HuH-7 (cell line): ENCODE measurements around the gene SLC35F2.
"Not testable (repeated sequence)": the region's sequence is repeated elsewhere in the genome, so short reads cannot be mapped to it uniquely, and the experiment has no call there.

Experiments
- DNase-seq: peaks from one replicate; pipeline ENCODE4 v3.0.0; 2011; ENCODE audit warnings: low spot score

SLC35F2 gene

DNA sequence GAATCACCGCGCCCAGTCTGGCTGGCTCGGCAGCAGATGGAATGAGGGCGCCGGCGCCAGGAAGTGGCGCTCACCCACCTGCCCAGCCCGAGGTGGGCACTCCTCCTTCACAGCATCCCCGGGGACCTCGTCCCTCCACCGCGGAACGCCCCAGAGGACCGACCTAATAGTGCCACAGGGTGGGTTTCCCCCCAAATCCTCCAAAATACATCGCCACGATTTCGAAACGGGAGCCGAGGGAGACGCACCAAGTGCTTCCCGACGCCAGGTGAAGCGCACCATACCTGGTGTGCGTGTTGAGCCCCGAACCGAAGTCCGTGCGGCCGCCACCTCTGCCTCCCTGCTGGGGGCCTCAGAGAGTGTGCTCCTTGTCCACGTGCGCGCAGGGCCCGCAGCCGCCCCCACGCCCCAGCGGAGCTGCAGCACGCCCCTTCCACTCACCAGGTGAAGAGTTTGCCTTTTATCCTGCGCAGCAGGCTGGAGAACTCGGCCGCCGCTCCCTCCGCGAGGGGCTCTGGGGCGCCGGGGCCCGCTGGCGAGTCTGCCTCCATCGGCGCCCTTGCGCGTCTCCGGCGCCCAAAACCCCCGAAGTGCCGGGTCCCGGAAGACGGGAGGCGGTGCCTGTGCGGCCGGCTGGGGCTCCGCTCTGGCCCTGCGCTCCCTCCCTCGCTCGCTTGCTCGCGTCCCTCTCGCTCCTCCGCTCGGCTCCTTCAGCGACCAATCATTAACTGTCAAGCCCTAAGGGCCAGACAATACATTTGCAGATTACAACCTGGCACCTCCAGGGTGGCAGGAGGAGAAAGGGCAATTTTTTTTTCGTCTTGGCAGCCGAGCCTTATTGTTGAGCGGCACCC is at the start of gene SLC35F2:
TSS of gene SLC35F2 (minus strand) at position 571 of the 854 bp plus-strand sequence. CDS start at position 551, 20 bp downstream.
- no peak for DNase-seq

DNA sequence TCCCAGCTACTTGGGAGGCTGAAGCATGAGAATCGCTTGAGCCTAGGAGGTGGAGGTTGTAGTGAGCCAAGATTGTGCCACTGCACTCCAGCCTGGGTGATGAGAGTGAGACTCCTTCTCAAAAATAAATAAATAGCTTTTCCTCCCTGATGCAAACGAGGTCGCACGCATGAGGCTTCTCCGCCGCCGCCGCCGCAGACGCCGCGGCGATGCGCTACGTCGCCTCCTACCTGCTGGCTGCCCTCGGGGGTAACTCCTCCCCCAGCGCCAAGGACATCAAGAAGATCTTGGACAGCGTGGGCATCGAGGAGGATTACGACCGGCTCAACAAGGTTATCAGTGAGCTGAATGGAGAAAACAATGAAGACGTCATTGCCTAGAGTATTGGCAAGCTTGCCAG is 49.6 kb upstream of the SLC35F2 start:
- no peak for DNase-seq

DNA sequence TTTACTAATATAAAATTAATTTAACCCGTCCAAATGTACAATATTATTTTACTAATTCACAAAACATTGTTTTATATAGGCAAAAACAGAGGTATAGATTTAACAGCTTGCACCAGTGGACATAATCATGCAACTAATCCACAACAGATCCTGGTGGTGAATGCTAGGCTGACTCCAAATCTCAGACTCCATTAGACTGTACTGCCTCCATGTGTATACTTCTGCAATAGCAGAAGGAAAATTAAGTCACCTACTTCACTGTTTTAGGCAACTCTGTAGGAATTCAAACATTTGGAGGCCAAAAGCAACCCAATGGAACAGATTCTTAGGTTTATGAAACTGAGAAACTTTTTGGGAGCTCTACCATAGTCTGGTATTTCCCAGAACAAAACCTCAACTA is 39.7 kb upstream of the SLC35F2 start:
- peak; percentile 17 for DNase-seq

GRCh38 chr11:107882095-107882820 is 23.7 kb upstream of the SLC35F2 start:
- DNase-seq: no peak

DNA sequence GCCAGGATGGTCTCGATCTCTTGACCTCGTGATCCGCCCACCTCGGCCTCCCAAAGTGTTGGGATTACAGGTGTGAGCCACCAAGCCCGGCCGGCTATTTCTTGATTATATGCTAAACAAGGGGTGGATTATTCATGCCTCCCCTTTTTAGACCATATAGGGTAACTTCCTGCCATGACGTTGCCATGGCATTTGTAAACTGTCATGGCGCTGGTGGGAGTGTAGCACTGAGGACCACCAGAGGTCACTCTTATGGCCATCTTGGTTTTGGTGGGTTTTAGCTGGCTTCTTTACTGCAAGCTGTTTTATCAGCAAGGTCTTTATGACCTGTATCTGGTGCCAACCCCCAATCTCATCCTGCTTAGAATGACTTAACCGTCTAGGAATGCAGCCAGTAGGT is 22.9 kb upstream of the SLC35F2 start:
- DNase-seq: not testable (repeated sequence)

GRCh38 chr11:107876141-107876540 is 17.6 kb upstream of the SLC35F2 start:
- no peak for DNase-seq

DNA sequence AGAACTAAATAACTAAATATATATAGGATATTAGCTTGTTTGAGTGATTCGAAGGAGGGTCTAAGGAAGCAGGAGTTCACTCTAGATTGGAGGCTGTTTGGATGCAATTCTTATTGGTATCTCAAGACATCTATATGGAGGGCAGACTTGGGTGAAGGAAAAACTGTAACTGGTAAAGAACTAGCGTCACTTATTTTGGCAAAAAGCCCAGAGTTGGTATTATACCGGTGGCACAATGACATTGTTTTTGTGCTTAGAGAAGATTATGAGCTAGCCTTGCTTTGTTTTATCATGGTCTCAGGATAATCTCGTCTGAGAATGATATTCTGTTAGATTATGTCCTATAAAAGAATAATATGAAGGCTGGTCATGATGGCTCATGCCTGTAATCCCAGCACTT is 6.0 kb upstream of the SLC35F2 start:
- DNase-seq: no peak

DNA sequence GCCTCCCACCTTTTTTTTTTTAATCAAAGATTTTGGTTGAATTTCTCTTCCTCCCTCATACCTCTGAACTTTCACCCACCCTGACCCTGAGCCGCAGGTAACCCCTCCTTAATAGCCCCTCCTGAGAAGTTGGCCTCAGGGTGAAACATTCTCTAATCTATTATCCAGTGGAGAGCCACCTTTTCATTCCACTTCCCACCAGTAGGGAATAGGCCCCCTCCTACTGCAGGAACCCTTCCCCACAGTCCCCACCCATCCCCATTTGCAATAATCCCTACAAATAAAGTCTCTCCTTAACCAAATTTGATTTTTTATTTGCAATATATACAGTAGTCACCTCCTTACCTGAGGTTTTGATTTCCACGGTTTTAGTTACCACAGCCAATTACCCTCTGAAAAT is 2.1 kb upstream of the SLC35F2 start:
- DNase-seq: no peak

GRCh38 chr11:107860240-107860620 is 1.6 kb upstream of the SLC35F2 start:
- DNase-seq: not testable (repeated sequence)

DNA sequence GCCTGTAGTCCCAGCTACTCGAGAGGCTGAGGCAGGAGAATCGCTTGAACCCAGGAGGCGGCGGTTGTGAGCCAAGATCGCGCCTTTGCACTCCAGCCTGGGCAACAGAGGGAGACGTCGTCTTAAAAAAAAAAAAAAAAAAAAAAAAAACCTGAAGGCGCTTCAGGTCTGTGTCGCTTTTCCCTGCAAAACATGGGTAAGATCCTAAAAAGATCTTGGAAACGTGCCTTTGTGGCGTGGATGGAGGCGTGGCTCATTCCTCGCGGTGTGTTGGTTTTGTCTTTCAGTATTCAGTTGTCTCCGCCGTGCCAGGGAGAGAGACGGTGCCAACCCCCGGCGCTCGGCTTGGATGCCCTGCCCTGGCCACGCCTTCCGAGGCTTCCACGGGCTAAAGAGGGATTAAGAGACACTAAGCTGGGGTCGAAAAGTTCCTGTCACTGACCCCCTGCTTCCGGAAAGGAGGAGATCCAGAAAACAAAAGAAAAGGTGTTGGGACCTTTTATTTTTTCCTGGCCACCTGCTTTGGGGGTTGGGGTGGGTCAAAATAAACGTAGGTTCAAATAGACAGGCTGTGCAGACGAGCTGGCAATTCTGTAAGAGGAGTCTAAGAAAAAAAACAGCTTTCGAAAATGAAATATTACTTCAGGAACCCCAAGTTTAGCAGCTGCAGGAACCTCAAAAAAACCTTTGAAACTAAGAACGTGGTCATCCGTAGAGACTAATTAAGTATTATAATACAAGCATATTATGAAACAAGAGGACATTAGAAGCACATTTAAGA is 1.1 kb upstream of the SLC35F2 start:
- no peak for DNase-seq

- no peak for DNase-seq
Measured at GRCh38 chr11:107857550-107858216, 904 bp downstream of the SLC35F2 start.

DNA sequence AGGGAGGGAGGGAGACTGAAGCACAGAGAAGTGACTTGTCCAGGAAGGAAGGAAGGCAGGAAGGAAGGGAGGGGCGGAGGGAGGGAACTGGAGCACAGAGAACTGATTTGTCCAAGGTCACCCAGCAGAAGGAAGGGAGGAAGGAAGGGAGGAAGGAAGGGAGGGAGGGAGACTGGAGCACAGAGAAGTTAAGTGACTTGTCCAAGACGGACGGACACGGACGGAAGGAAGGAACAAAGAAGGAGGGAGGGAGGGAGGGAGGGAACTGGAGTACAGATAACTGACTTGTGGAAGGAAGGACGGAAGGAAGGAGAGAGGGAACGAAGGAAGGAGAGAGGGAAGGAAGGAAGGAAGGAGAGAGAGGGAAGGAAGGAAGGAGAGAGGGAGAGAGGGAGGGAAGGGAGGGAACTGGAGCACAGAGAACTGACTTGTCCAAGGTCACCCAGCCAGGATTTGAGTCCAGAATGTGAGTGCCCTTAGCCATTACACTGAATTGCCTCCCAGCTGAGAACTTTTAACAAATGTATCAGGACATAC is 1.5 kb downstream of the SLC35F2 start:
- DNase-seq: no peak

GRCh38 chr11:107856180-107856980 is 2.2 kb downstream of the SLC35F2 start:
- no peak for DNase-seq

GRCh38 chr11:107853070-107853469 is 5.5 kb downstream of the SLC35F2 start:
- no peak for DNase-seq

- DNase-seq: no peak
Measured at GRCh38 chr11:107851704-107852310, 6.8 kb downstream of the SLC35F2 start.

DNA sequence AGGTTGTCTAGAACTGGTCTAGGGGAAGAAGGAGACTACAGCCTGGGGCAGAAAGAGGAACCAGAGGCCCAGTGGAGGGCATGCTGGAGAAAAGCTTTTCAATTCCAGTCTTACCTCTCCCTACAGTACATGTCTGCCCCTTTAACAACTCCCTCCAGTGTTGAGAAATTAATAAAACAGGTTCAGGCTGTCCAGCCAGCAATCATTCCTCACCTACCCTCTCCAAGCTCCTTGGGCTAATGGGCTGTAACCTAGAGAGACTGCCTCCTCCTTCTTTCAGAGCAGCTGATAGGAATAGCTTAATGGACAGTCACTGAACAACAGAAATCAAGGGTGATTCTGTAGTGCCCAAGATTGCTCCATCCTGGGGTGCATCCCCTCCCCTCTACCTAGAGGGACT is 8.8 kb downstream of the SLC35F2 start:
- DNase-seq: no peak

- DNase-seq: no peak
Measured at GRCh38 chr11:107848345-107848744, 10.2 kb downstream of the SLC35F2 start.

- DNase-seq: no peak
Measured at GRCh38 chr11:107847184-107847583, 11.4 kb downstream of the SLC35F2 start.

DNA sequence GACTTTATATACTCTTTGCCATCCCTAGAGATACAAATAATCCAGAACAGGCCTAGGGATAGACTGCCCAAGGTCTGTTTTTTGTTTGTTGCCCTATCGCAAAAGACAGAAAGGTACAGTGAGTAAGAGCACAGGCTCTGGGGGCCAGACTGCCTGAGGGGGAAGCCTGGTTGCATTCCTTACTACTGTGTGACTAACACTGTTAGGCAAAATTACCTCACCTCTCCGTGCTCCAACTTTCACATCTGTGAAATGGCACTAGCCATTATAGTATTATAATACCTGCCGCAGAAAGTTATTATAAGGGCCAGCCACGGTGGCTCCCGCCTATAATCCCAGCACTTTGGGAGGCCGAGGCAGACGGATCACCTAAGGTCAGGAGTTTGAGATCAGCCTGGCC is 14.5 kb downstream of the SLC35F2 start:
- no peak for DNase-seq

- no peak for DNase-seq
Measured at GRCh38 chr11:107842412-107843100, 16.0 kb downstream of the SLC35F2 start.
